ENCODE measurements around the gene GLB1L3. TPM values are rescaled to one million over a fixed set of nuclear protein-coding genes. Genes with fewer than 3 reads are reported as not detected.

GLB1L3 gene
- total RNA-seq, 1 experiment from 2014 or later = not detected

- Histone ChIP-seq H3K27me3 (ENCODE audit: insufficient read depth, low read length) (no peaks in the 10 kb centered on the region), H3K36me3 (ENCODE audit: control insufficient read depth in 1 of 2, insufficient read depth in 2 of 2, low read length in 2 of 2) (peaks cover 0 to 2% of the 10 kb centered on the region in 2 experiments; a peak in 1 of 4 replicates), H3K27ac (ENCODE audit: low read depth, low read length) (no peak overlapping the region), H3K4me2 (ENCODE audit: low read length) (no peak overlapping the region), H4K20me1 (ENCODE audit: insufficient read depth) (no peaks in the 10 kb centered on the region), H3K4me3 (replicated peaks in 1 of 2; ENCODE audit: low read depth in 1 of 2, low read length in 2 of 2) (no peak overlapping the region), H3K9ac (ENCODE audit: low read length) (no peak overlapping the region), H3K79me2 (ENCODE audit: insufficient read depth, low read length) (no peaks in the 10 kb centered on the region), H2AFZ (ENCODE audit: low read depth, low read length, poor library complexity, severe bottlenecking) (no peak overlapping the region), H3K9me3 (ENCODE audit: control insufficient read depth in 1 of 2, insufficient read depth in 1 of 2, low read depth in 1 of 2, low read length in 2 of 2) (no peaks in the 10 kb centered on the region), H3K4me1 (ENCODE audit: control insufficient read depth in 1 of 2, insufficient read depth in 2 of 2, low read length in 2 of 2) (no peaks in the 10 kb centered on the region), H3K9me2 (ENCODE audit: insufficient read depth) (no peaks in the 10 kb centered on the region)
- DNase-seq (ENCODE audit: low read depth, low spot score) = no peak
- BruUV-seq (replicated peaks) = no TSS peak
- ChIA-PET POLR2A (no interaction called here), CTCF (no interaction called here), RAD21 (ENCODE audit: low non-redundant PET in 1 of 2, low total read pairs in 2 of 2, uncharacterized antibody in 2 of 2, unreplicated experiment in 2 of 2) (no interaction called here)
- intact Hi-C loops (cut with micrococcal nuclease) = no loop called here
- no peak for ATAC-seq
- TF ChIP-seq SIN3A (IDR thresholded peaks at IDR 0.05; ENCODE audit: low read depth) (no peak), ELF1 (IDR thresholded peaks at IDR 0.05; ENCODE audit: borderline replicate concordance, low read depth) (no peak), SRF (IDR thresholded peaks at IDR 0.05; ENCODE audit: low read depth) (no peak), ZNF274 (IDR thresholded peaks at IDR 0.05; ENCODE audit: low read depth, low read length) (no peak), POLR2A (IDR thresholded peaks at IDR 0.05; ENCODE audit: borderline replicate concordance, extremely low read depth, insufficient read depth, insufficient read length) (no peak), EZH2 (IDR thresholded peaks at IDR 0.05) (no peak), REST (IDR thresholded peaks at IDR 0.05; ENCODE audit: low read depth) (no peak), EZH2phosphoT487 (IDR thresholded peaks at IDR 0.05; ENCODE audit: borderline replicate concordance) (no peak), CEBPB (IDR thresholded peaks at IDR 0.05; ENCODE audit: low read depth) (no peak), YY1 (IDR thresholded peaks at IDR 0.05; ENCODE audit: extremely low read depth, insufficient replicate concordance, low read depth, low read length) (no peak)
These were observed 8.2 kb upstream of the GLB1L3 start for GRCh38 chr11:134267966-134268365.
